Measurements from ENCODE around the gene TBC1D22A. TPM values are rescaled to one million over a fixed set of nuclear protein-coding genes. Genes with fewer than 3 reads are reported as not detected.

TBC1D22A gene
- total and polyA plus RNA-seq, 2 experiments from 2014 or later = 9.6 to 13.3 TPM

GRCh38 chr22:47193606-47194329 is 431.3 kb downstream of the TBC1D22A start (continued):
- TF ChIP-seq ZNF462 (CRISPR knock-in tag; IDR thresholded peaks at IDR 0.05) (no peak), EZH2 (IDR thresholded peaks at IDR 0.05; ENCODE audit: low read depth, unreplicated experiment) (no peak)

- H4K20me1 ChIP-seq (replicated peaks; ENCODE audit: insufficient read depth) = no peaks in the 10 kb centered on the region
- ATAC-seq (no peak), DNase-seq (ENCODE audit: low spot score) (no peak)
- Mint-ChIP-seq H3K4me1 (no peaks in the 10 kb centered on the region; the same call in 2 of the 3 replicates), H3K36me3 (ENCODE audit: low read depth) (peaks cover 17% of the 10 kb centered on the region), H3K9me3 (peaks cover 82% of the 10 kb centered on the region), H3K27me3 (ENCODE audit: insufficient read depth, low read depth, poor library complexity) (peaks cover 2% of the 10 kb centered on the region), H3K27ac (no peak overlapping the region), H3K4me3 (no peak overlapping the region)
- no peak overlapping the region for H3K4me3 ChIP-seq
- H3K79me2 ChIP-seq (replicated peaks; ENCODE audit: insufficient read depth) = no peaks in the 10 kb centered on the region
- H3K4me1 ChIP-seq (ENCODE audit: insufficient read depth) = no peaks in the 10 kb centered on the region
- H3K36me3 ChIP-seq (ENCODE audit: insufficient read depth) = no peaks in the 10 kb centered on the region
- no peak overlapping the region for H3K4me2 ChIP-seq
- no peak overlapping the region for H3K27ac ChIP-seq (ENCODE audit: low read depth)
- no peaks in the 10 kb centered on the region for H3K9me2 ChIP-seq (ENCODE audit: insufficient read depth)
- no peaks in the 10 kb centered on the region for H3K27me3 ChIP-seq (ENCODE audit: insufficient read depth)
- no peaks in the 10 kb centered on the region for H3F3A ChIP-seq (replicated peaks; ENCODE audit: low read depth)
- H2AFZ ChIP-seq = no peak overlapping the region
- TF ChIP-seq STAT1 (IDR thresholded peaks at IDR 0.05; ENCODE audit: unreplicated experiment) (no peak), ZNF462 (CRISPR knock-in tag; IDR thresholded peaks at IDR 0.05) (no peak), POLR2AphosphoS5 (IDR thresholded peaks at IDR 0.05; ENCODE audit: low read depth) (no peak), CREB1 (CRISPR knock-in tag; IDR thresholded peaks at IDR 0.05; ENCODE audit: low read depth) (no peak)
These were observed 432.2 kb downstream of the TBC1D22A start for GRCh38 chr22:47194476-47195155.
